Astrocyte (in vitro differentiated cells and primary cell): ENCODE measurements around the gene NTN1. TPM values are rescaled to one million over a fixed set of nuclear protein-coding genes. Genes with fewer than 3 reads are reported as not detected.

Source experiments
- DNase-seq: peaks from one replicate; pipeline ENCODE4 v3.0.0-alpha.2; 2010; ENCODE audit warnings: low read depth
- FAIRE-seq: peaks from 2 replicates; lab custom pipeline; 2011; peaks lifted over from hg19 to GRCh38; lab: Jason Lieb, UNC
- H2AFZ ChIP-seq: 2 replicates; pipeline ENCODE4 v1.6.0; 2012; ENCODE audit warnings: low read depth, low read length, inconsistent platforms
- H3K27ac ChIP-seq: 2 replicates; pipeline ENCODE4 v1.5.1; 2011; ENCODE audit warnings: low read depth, low read length, inconsistent platforms
- H3K27me3 ChIP-seq: 2 replicates; pipeline ENCODE4 v1.6.0; 2011; ENCODE audit warnings: low read length, inconsistent platforms; ENCODE audit not compliant: insufficient read depth
- H3K36me3 ChIP-seq: 2 replicates; pipeline ENCODE4 v1.5.1; 2011; ENCODE audit warnings: low read length, inconsistent platforms; ENCODE audit not compliant: insufficient read depth
- H3K4me1 ChIP-seq: 2 replicates; pipeline ENCODE4 v1.5.1; 2011; ENCODE audit warnings: low read length, inconsistent platforms; ENCODE audit not compliant: insufficient read depth
- H3K4me2 ChIP-seq: 2 replicates; pipeline ENCODE4 v1.6.0; 2012; ENCODE audit warnings: low read length, inconsistent platforms
- H3K4me3 ChIP-seq: 2 replicates; pipeline ENCODE4 v1.5.1; 2011; ENCODE audit warnings: low read depth, mild to moderate bottlenecking, low read length, inconsistent platforms; ENCODE audit not compliant: insufficient read depth
- H3K79me2 ChIP-seq: 2 replicates; pipeline ENCODE4 v1.6.0; 2012; ENCODE audit warnings: mild to moderate bottlenecking, low read length, inconsistent platforms; ENCODE audit not compliant: insufficient read depth
- H3K9ac ChIP-seq: 2 replicates; pipeline ENCODE4 v1.6.0; 2012; ENCODE audit warnings: mild to moderate bottlenecking, low read length, inconsistent platforms
- H3K9me3 ChIP-seq: 2 replicates; pipeline ENCODE4 v1.5.1; 2012; ENCODE audit warnings: low read depth, mild to moderate bottlenecking, low read length, inconsistent platforms; ENCODE audit not compliant: insufficient read depth
- H4K20me1 ChIP-seq: 2 replicates; pipeline ENCODE4 v1.6.0; 2012; ENCODE audit warnings: low read length, inconsistent platforms; ENCODE audit not compliant: insufficient read depth
- H3K27ac Mint-ChIP-seq: one replicate; pipeline ENCODE4 v1.8.0; 2021; ENCODE audit warnings: mild to moderate bottlenecking, mixed read lengths; ENCODE audit not compliant: unreplicated experiment
- H3K27me3 Mint-ChIP-seq: one replicate; pipeline ENCODE4 v1.8.0; 2021; ENCODE audit warnings: low read depth, mixed read lengths; ENCODE audit not compliant: unreplicated experiment
- H3K36me3 Mint-ChIP-seq: one replicate; pipeline ENCODE4 v1.8.0; 2021; ENCODE audit warnings: low read depth, mixed read lengths; ENCODE audit not compliant: unreplicated experiment
- H3K4me1 Mint-ChIP-seq: one replicate; pipeline ENCODE4 v1.8.0; 2021; ENCODE audit warnings: low read depth, mixed read lengths; ENCODE audit not compliant: unreplicated experiment
- H3K4me3 Mint-ChIP-seq: one replicate; pipeline ENCODE4 v1.8.0; 2021; ENCODE audit warnings: mild to moderate bottlenecking, moderate library complexity, mixed read lengths; ENCODE audit not compliant: unreplicated experiment
- H3K9me3 Mint-ChIP-seq: one replicate; pipeline ENCODE4 v1.8.0; 2021; ENCODE audit warnings: mild to moderate bottlenecking, mixed read lengths; ENCODE audit not compliant: unreplicated experiment
- EZH2 ChIP-seq: IDR thresholded peaks from 2 replicates; pipeline ENCODE4 v1.6.1; 2012; ENCODE audit warnings: mild to moderate bottlenecking, low read length, inconsistent platforms; ENCODE audit not compliant: insufficient read depth
- total RNA-seq: library from RNA; stranded (reverse); gene quantifications from 2 replicates; pipeline ENCODE4 v1.2.1, GENCODE V29; 2021
- TF ChIP-seq, protein P1 (sequence below): IDR thresholded peaks from 2 replicates; pipeline ENCODE4 v1.5.1; 2011; ENCODE audit warnings: low read depth, mild to moderate bottlenecking, inconsistent platforms, low read length, moderate library complexity; ENCODE audit not compliant: insufficient read depth

The NTN1 gene
- total RNA-seq, 1 donor from 2014 or later: 9.8 TPM

DNA sequence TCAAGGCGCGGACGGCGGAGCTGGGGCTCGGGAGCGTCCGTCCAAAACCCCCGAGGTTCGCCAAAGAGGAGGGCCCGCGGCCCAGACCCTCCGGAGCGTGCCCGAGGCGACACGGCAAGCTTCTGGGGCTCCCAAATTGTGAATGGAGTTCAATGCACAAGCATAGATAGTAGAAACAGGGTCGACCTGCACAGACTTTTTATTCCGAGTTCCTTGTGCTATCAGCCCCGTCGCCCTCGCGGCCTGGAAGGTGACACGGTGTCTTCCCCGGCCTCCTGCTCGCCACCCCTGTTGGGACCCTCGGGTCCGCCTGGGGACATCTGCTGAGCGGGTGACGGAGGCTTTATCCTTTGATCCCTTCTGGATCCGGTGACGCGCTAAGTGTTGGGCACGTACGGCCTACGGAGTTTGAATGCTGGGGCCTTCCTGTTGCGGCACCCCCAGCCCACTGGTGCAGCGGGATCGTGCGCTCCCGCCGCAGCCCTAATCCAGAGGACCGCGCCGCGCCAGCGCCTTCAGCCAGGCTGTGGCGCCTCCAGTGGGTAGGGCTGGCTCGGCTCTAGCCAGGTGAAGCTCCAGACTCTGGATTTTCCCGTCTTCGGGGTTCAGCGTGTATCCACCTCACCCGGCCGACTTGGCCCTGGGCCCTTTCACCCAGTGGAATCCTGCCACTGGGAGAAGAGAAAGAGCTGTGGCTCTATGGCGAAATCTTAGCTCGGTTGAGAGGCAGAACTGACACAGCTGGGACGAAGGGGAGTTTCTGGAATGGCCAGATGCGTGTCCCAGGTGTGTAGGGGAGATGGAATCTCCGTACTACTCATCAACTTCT lies 17.0 kb upstream of the NTN1 start:
- H3K4me3 Mint-ChIP-seq: no peak overlapping the region
- H3K9me3 Mint-ChIP-seq: no peaks in the 10 kb centered on the region
- peak; percentile 69 for TF ChIP-seq EZH2
- TF ChIP-seq, protein P1, sequence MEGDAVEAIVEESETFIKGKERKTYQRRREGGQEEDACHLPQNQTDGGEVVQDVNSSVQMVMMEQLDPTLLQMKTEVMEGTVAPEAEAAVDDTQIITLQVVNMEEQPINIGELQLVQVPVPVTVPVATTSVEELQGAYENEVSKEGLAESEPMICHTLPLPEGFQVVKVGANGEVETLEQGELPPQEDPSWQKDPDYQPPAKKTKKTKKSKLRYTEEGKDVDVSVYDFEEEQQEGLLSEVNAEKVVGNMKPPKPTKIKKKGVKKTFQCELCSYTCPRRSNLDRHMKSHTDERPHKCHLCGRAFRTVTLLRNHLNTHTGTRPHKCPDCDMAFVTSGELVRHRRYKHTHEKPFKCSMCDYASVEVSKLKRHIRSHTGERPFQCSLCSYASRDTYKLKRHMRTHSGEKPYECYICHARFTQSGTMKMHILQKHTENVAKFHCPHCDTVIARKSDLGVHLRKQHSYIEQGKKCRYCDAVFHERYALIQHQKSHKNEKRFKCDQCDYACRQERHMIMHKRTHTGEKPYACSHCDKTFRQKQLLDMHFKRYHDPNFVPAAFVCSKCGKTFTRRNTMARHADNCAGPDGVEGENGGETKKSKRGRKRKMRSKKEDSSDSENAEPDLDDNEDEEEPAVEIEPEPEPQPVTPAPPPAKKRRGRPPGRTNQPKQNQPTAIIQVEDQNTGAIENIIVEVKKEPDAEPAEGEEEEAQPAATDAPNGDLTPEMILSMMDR: no peak
- no peak overlapping the region for H3K27ac ChIP-seq
- no peak for DNase-seq
- H4K20me1 ChIP-seq: no peaks in the 10 kb centered on the region
- peaks cover 29% of the 10 kb centered on the region for H3K27me3 ChIP-seq
- H3K4me1 ChIP-seq: peaks cover 3% of the 10 kb centered on the region
- no peak overlapping the region for H3K9ac ChIP-seq
- no peak for FAIRE-seq
- no peaks in the 10 kb centered on the region for H3K36me3 Mint-ChIP-seq
- peaks cover 2% of the 10 kb centered on the region for H3K4me1 Mint-ChIP-seq
- no peaks in the 10 kb centered on the region for H3K36me3 ChIP-seq
- no peak overlapping the region for H3K27ac Mint-ChIP-seq
- H3K4me3 ChIP-seq: no peak overlapping the region
- peaks cover 55% of the 10 kb centered on the region for H3K27me3 Mint-ChIP-seq
- peak overlapping the region; percentile 76 for H3K4me2 ChIP-seq
- H3K9me3 ChIP-seq: no peaks in the 10 kb centered on the region
- no peaks in the 10 kb centered on the region for H3K79me2 ChIP-seq
- H2AFZ ChIP-seq: peak overlapping the region; percentile 34

DNA sequence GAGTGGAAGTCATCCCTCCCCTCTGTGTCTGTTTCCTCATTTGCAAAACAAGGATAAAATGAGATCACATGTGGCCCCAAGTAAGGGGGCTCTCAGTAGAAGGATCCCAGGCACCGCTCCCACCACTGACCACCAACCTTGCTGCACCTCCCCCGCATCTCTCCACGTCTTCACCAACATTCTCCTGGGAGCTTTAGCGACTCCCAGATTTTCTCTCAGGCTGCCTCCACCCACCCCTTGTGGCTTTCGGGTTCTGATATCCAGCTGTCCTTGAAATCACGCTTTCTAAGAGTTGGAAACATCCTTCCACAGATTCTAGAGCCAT lies 16.4 kb upstream of the NTN1 start:
- peaks cover 29% of the 10 kb centered on the region for H3K27me3 ChIP-seq
- Mint-ChIP-seq H3K27ac (no peak overlapping the region), H3K36me3 (no peaks in the 10 kb centered on the region), H3K9me3 (no peaks in the 10 kb centered on the region), H3K4me3 (peak overlapping the region; percentile 62), H3K27me3 (peaks cover 60% of the 10 kb centered on the region), H3K4me1 (peaks cover 2% of the 10 kb centered on the region)
- H2AFZ ChIP-seq: no peak overlapping the region
- H3K4me2 ChIP-seq: no peak overlapping the region
- no peaks in the 10 kb centered on the region for H3K9me3 ChIP-seq
- no peaks in the 10 kb centered on the region for H4K20me1 ChIP-seq
- no peak overlapping the region for H3K27ac ChIP-seq
- H3K36me3 ChIP-seq: no peaks in the 10 kb centered on the region
- peaks cover 3% of the 10 kb centered on the region for H3K4me1 ChIP-seq
- DNase-seq (no peak), FAIRE-seq (no peak)
- no peaks in the 10 kb centered on the region for H3K79me2 ChIP-seq
- no peak overlapping the region for H3K4me3 ChIP-seq
- H3K9ac ChIP-seq: no peak overlapping the region
- TF ChIP-seq, protein P1: no peak
- no peak for TF ChIP-seq EZH2

DNA sequence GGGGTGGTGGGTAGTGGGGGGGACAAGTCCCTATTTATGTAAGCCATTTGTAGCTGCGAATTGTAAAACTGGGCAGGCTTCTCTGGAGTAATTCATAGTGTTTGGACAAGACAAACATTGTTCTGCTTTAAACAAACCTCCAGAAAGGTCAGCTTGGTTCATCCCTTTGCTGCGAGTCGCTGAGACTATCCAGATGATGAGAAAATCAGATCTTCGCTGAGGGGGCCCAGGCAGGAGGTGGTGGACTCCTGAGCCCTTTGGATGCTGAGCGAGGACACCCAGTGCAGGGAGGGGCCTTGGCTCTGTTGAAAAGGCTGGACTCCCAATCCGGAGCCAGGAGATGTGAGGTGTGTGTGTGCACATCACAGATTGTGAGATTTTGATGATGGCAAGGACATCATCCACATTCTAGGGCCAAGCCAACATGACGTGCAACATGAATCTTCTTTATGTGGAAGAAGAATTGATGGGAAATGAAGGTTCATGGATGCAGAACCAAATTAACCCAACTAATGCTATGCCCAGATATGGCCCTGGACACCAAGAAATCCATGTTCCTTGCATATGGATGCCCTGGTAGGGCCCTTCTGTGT lies 15.0 kb upstream of the NTN1 start:
- no peak for TF ChIP-seq EZH2
- TF ChIP-seq, protein P1: no peak

More for the DNA sequence above, 15.0 kb upstream of the NTN1 start:
- no peaks in the 10 kb centered on the region for H3K36me3 ChIP-seq
- H3K27ac ChIP-seq: no peak overlapping the region
- peaks cover 2% of the 10 kb centered on the region for H3K4me1 Mint-ChIP-seq
- H3K27me3 Mint-ChIP-seq: peaks cover 66% of the 10 kb centered on the region
- H3K9me3 Mint-ChIP-seq: peaks cover 3% of the 10 kb centered on the region
- H3K4me1 ChIP-seq: peaks cover 3% of the 10 kb centered on the region
- H3K4me3 Mint-ChIP-seq: no peak overlapping the region
- H3K9me3 ChIP-seq: no peaks in the 10 kb centered on the region
- FAIRE-seq (no peak), DNase-seq (no peak)
- no peak overlapping the region for H3K9ac ChIP-seq
- no peak overlapping the region for H3K4me3 ChIP-seq
- no peak overlapping the region for H3K4me2 ChIP-seq
- H3K27ac Mint-ChIP-seq: no peak overlapping the region
- no peak overlapping the region for H2AFZ ChIP-seq
- H3K36me3 Mint-ChIP-seq: no peaks in the 10 kb centered on the region
- H4K20me1 ChIP-seq: no peaks in the 10 kb centered on the region
- H3K27me3 ChIP-seq: peaks cover 31% of the 10 kb centered on the region
- no peaks in the 10 kb centered on the region for H3K79me2 ChIP-seq
